K562 (cell line): Measurements from ENCODE around the gene PITPNC1. TPM values are rescaled to one million over a fixed set of nuclear protein-coding genes. Genes with fewer than 3 reads are reported as not detected.

Source experiments
- ATAC-seq: fragments of 200-7000 bp; cut with Tn5 transposase; 3 replicates; pipeline ENCODE4 v1.9.1; 2020; ENCODE audit warnings: moderate library complexity
- BruUV-seq: library from RNA; stranded (reverse); fragments of 400-500 nt; replicated peaks from 2 replicates; lab custom pipeline; 2021; lab: Mats Ljungman, UMichigan
- CTCF ChIA-PET: fragments of 300-600 bp; formaldehyde crosslinking; extraction: SDS; loops from one replicate; lab custom pipeline; 2021; ENCODE audit warnings: low intra/inter-chr PET ratio; lab: Yijun Ruan, JAX
- POLR2A ChIA-PET: fragments of 300-600, 350-650 bp; sonication (Branson Sonifier 250); formaldehyde crosslinking; extraction: SDS; loops from one replicate; lab custom pipeline; 2021; ENCODE audit warnings: antibody characterized with exemption, inconsistent platforms; lab: Yijun Ruan, JAX
- DNase-seq, 4 experiments: peaks; one replicate each; pipeline versions ENCODE4 v3.0.0 to v3.0.0-alpha.2; 2011 to 2018; ENCODE audit warnings: low spot score in 3 of 4, mixed read lengths in 3 of 4; ENCODE audit errors: extremely low read depth in 1 of 4
- FAIRE-seq: peaks from 2 replicates; lab custom pipeline; 2011; peaks lifted over from hg19 to GRCh38; lab: Jason Lieb, UNC
- H2AFZ ChIP-seq: 2 replicates; pipeline ENCODE4 v1.6.0; 2011; ENCODE audit warnings: low read depth, low read length, control low read depth, inconsistent platforms
- H3K27ac ChIP-seq: fragments of 200-600 bp; 3 replicates; pipeline ENCODE4 v1.8.0; 2011; ENCODE audit warnings: low read depth, mild to moderate bottlenecking, control low read depth, inconsistent platforms, low read length, moderate library complexity, mixed read lengths; ENCODE audit errors: extremely low read depth
- H3K27me3 ChIP-seq, 2 experiments: fragments of 300-600 bp in 1 of 2; 2 replicates in 1 of 2; 3 replicates in 1 of 2; pipeline versions ENCODE4 v1.6.0 to v1.8.0; 2011; ENCODE audit warnings: inconsistent platforms in 2 of 2, low read length in 2 of 2, mild to moderate bottlenecking in 1 of 2, mixed read lengths in 1 of 2, moderate library complexity in 1 of 2; ENCODE audit not compliant: control insufficient read depth in 2 of 2, insufficient read depth in 2 of 2
- H3K36me3 ChIP-seq: fragments of 300-600 bp; 3 replicates; pipeline ENCODE4 v1.8.0; 2011; ENCODE audit warnings: mild to moderate bottlenecking, low read length, inconsistent platforms; ENCODE audit not compliant: control insufficient read depth, insufficient read depth
- H3K4me1 ChIP-seq, 2 experiments: fragments of 200-600 bp in 1 of 2; replicated peaks in 1 of 2; 2 replicates in 1 of 2; 3 replicates in 1 of 2; pipeline versions ENCODE4 v1.5.1 to v1.8.0; 2011; ENCODE audit warnings: inconsistent platforms in 2 of 2, low read length in 2 of 2, mild to moderate bottlenecking in 1 of 2, mixed read lengths in 1 of 2, moderate library complexity in 1 of 2; ENCODE audit not compliant: control insufficient read depth in 2 of 2, insufficient read depth in 2 of 2
- H3K4me2 ChIP-seq: 2 replicates; pipeline ENCODE4 v1.6.1; 2011; ENCODE audit warnings: low read length, control low read depth, inconsistent platforms, mixed read lengths; ENCODE audit not compliant: insufficient read depth
- H3K4me3 ChIP-seq: fragments of 200-600 bp; sonication (generic), shearing (Covaris generic); 2 replicates; pipeline ENCODE4 v1.5.1; 2016; ENCODE audit warnings: control low read depth, inconsistent platforms
- H3K79me2 ChIP-seq: fragments of 200-600 bp; 3 replicates; pipeline ENCODE4 v1.8.0; 2011; ENCODE audit warnings: low read length, inconsistent platforms; ENCODE audit not compliant: control insufficient read depth, insufficient read depth
- H3K9ac ChIP-seq, 2 experiments: 2 replicates each; pipeline versions ENCODE4 v1.6.0 to v1.6.1; 2011; ENCODE audit warnings: low read depth in 2 of 2, low read length in 2 of 2, control low read depth in 1 of 2, inconsistent platforms in 1 of 2, mild to moderate bottlenecking in 1 of 2, mixed read lengths in 1 of 2; ENCODE audit not compliant: insufficient read depth in 1 of 2
- H3K9me1 ChIP-seq: one replicate; pipeline ENCODE4 v1.6.0; 2011; ENCODE audit warnings: inconsistent platforms, mild to moderate bottlenecking, low read length, moderate library complexity; ENCODE audit not compliant: control insufficient read depth, insufficient read depth
- H3K9me3 ChIP-seq: replicated peaks from 2 replicates; pipeline ENCODE4 v1.5.1; 2011; ENCODE audit warnings: low read depth, low read length, inconsistent platforms; ENCODE audit not compliant: control insufficient read depth, insufficient read depth
- H4K20me1 ChIP-seq: replicated peaks from 2 replicates; pipeline ENCODE4 v1.6.1; 2011; ENCODE audit warnings: low read length, inconsistent platforms, mixed read lengths; ENCODE audit not compliant: control insufficient read depth, insufficient read depth
- ARID4B ChIP-seq: sonication (generic); formaldehyde crosslinking; IDR thresholded peaks from 2 replicates; pipeline ENCODE4 v1.8.0; 2022; ENCODE audit warnings: mild to moderate bottlenecking, missing genetic modification reagents
- CBFA2T3 ChIP-seq: fragments of 450-650 bp; IDR thresholded peaks from 2 replicates; pipeline ENCODE4 v1.6.1; 2017
- CCAR2 ChIP-seq: fragments of 200-400 bp; formaldehyde crosslinking; IDR thresholded peaks from 2 replicates; pipeline ENCODE4 v1.6.1; 2017; ENCODE audit warnings: mild to moderate bottlenecking, low read depth, low read length
- HCFC1 ChIP-seq: IDR thresholded peaks from 2 replicates; pipeline ENCODE4 v1.6.1; 2012; ENCODE audit warnings: low read depth, low read length, improper control_type of control experiment
- KDM5B ChIP-seq: fragments of 200-600 bp; sonication (generic); IDR thresholded peaks from 2 replicates; pipeline ENCODE4 v1.6.1; 2012; ENCODE audit warnings: low read depth, mild to moderate bottlenecking, moderate library complexity, low read length, control low read depth, inconsistent platforms; ENCODE audit not compliant: insufficient replicate concordance
- L3MBTL2 ChIP-seq: fragments of 450-650 bp; IDR thresholded peaks from 2 replicates; pipeline ENCODE4 v1.6.1; 2016; ENCODE audit warnings: mild to moderate bottlenecking, moderate library complexity
- MAZ ChIP-seq, 2 experiments: fragments of 450-650 bp in 1 of 2; sonication (generic) in 1 of 2; formaldehyde crosslinking; IDR thresholded peaks in 1 of 2; conservative IDR thresholded peaks in 1 of 2; 2 replicates each; pipeline versions ENCODE4 v1.4.0 to v1.5.0; 2020; ENCODE audit warnings: mild to moderate bottlenecking in 1 of 2, missing genetic modification reagents in 1 of 2
- NFRKB ChIP-seq: fragments of 450-650 bp; IDR thresholded peaks from 2 replicates; pipeline ENCODE4 v1.6.1; 2016; ENCODE audit warnings: low read depth
- NR2C2 ChIP-seq, 2 experiments: fragments of 200-800 bp in 1 of 2; sonication (Bioruptor generic) in 1 of 2; sonication (generic) in 1 of 2; formaldehyde crosslinking in 1 of 2; IDR thresholded peaks; 2 replicates each; pipeline versions ENCODE4 v1.6.1 to v1.8.0; 2016 to 2022; ENCODE audit warnings: mild to moderate bottlenecking in 1 of 2, missing compliant biosample characterization in 1 of 2, missing genetic modification characterization in 1 of 2, missing genetic modification reagents in 1 of 2
- USF2 ChIP-seq: sonication (generic); formaldehyde crosslinking; IDR thresholded peaks from 2 replicates; pipeline ENCODE4 v1.5.0; 2020; ENCODE audit warnings: missing genetic modification reagents
- ZBTB7A ChIP-seq: IDR thresholded peaks from 2 replicates; pipeline ENCODE4 v1.6.1; 2011; ENCODE audit warnings: low read depth, mild to moderate bottlenecking, low read length, moderate library complexity, borderline replicate concordance; ENCODE audit not compliant: control insufficient read depth
- ZKSCAN3 ChIP-seq: fragments of 250-450 bp; sonication (Bioruptor Pico); IDR thresholded peaks from 2 replicates; pipeline ENCODE4 v1.4.0; 2020
- ZNF12 ChIP-seq: sonication (generic); formaldehyde crosslinking; IDR thresholded peaks from 2 replicates; pipeline ENCODE4 v1.4.0; 2020; ENCODE audit warnings: mild to moderate bottlenecking, missing genetic modification reagents
- ZNF212 ChIP-seq: fragments of 450-650 bp; formaldehyde crosslinking; IDR thresholded peaks from 2 replicates; pipeline ENCODE4 v1.4.0; 2020; ENCODE audit warnings: mild to moderate bottlenecking
- ZNF274 ChIP-seq: IDR thresholded peaks from 2 replicates; pipeline ENCODE4 v1.6.1; 2011; ENCODE audit warnings: low read depth, mild to moderate bottlenecking, low read length, moderate library complexity, borderline replicate concordance
- WGBS: fragments of 100-300 bp; shearing (Covaris generic); methylation state at CpG from one replicate; pipeline ENCODE4 v1.1.6; 2016; ENCODE audit warnings: low coverage, mixed read lengths; ENCODE audit not compliant: insufficient coverage; ENCODE audit errors: missing lambda C conversion rate; 5-methylcytosine and 5-hydroxymethylcytosine counted together
- in situ Hi-C: fragments of 300-500 bp; cut with MboI; formaldehyde crosslinking; loops from 4 replicates; pipeline ENCODE4 v1.15.0; 2018; ENCODE audit warnings: inconsistent platforms, mixed read lengths
- intact Hi-C: fragments of 100-400 bp; cut with micrococcal nuclease; formaldehyde crosslinking; loops from 2 replicates; pipeline ENCODE4 v1.14.2; 2022
- polyA plus RNA-seq, 8 experiments: library from polyadenylated mRNA; depleted of rRNA in 4 of 8; stranded (reverse) in 5 of 8; unstranded in 3 of 8; fragments of >200 nt; fragmentation: Nextera tagmentation in 2 of 8; fragmentation: Illumina TruSeq in 1 of 8; extraction: Ambion mirVana in 2 of 8; extraction: Trizol in 1 of 8; gene quantifications; 2 replicates each; pipeline versions ENCODE4 v1.2.1 to v1.2.3, GENCODE V29; 2011 to 2014; ENCODE audit warnings: inconsistent platforms in 1 of 8, missing spikeins in 1 of 8
- total RNA-seq, 7 experiments: library from RNA; depleted of rRNA in 6 of 7; stranded (reverse); fragments of >200 nt in 6 of 7; fragmentation: Illumina TruSeq in 2 of 7; extraction: Trizol in 2 of 7; gene quantifications; 2 replicates each; pipeline versions ENCODE4 v1.2.1 to v1.2.3, GENCODE V29; 2011 to 2021; ENCODE audit warnings: low replicate concordance in 1 of 7

PITPNC1 gene
- total and polyA plus RNA-seq, 9 of the 15 experiments (the other 6 are each of a cell fraction or from before 2014, with no cell fraction given): 0.11 to 1.1 (median 0.65) TPM

DNA sequence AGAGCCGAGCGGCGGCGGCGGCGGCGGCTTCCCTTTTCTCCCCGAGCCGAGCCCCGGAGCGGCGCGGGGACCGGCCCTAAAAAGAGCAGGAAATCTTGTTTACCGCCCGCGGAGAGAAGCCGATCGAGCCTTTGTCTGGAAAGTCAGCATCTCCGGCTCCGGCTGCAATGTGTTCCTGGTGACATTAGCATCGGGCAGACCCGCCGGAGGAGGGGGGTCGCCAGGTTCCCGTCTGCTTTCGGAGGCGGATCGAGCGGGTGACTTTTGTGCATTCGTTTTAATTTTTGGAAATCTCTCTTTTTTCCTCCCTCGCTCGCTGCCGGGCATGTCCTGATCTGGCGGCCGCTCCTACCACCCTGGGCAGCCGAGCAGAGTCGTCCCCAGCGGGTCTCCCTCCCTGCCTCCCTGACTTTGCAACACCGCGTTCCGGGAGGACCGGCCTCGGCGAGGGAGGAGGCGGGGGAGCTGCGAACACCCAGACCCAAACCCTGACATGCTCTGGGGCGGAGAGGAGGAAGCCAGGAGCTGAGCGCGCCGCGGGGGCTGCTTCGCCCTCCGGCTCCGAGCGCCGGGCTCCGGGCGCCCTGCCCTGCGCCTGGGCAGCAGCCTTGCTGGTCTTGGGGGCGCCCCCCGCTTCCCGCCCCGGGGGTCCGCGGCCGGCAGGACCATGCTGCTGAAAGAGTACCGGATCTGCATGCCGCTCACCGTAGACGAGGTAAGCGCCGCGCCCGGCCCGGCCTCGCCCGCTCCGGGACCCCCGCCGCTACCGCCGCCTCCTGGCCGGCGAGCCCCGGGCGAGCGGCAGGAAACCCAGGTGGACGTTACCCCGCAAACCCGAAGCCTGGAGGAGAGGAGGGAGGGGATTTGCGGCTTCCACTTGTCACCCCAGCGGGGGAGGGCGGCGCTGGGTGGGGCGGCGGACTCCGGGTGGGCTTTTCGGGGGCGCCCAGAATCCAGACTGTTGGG lies 690 bp downstream of the PITPNC1 start:
- Histone ChIP-seq H3K9ac (peak overlapping the region; percentile 49 to 92), H4K20me1 (0 out of 2 replicates have a peak, but pooled peaks cover 8% of the 10 kb centered on the region), H3K4me1 (peaks cover 18 to 44% of the 10 kb centered on the region in 2 experiments; a peak in 4 of 5 replicates), H3K4me2 (peak overlapping the region; percentile 84), H3K9me1 (no peaks in the 10 kb centered on the region), H3K36me3 (no peaks in the 10 kb centered on the region), H2AFZ (peak overlapping the region; percentile 79), H3K9me3 (peaks cover 6% of the 10 kb centered on the region; the same call in 1 of the 2 replicates), H3K4me3 (peak overlapping the region; percentile 60), H3K79me2 (no peaks in the 10 kb centered on the region), H3K27me3 (peaks cover 9 to 10% of the 10 kb centered on the region in 2 experiments; a peak in 3 of 5 replicates), H3K27ac (no peak overlapping the region)
- 0% methylated on average over 46 of the region's 100 CpGs for WGBS
- ChIA-PET CTCF (interaction anchor here (0.7 kb wide), 1 partner anchor 661 kb away, joined by 4 read pairs; no protein-coding TSS in a partner anchor), POLR2A (interaction anchor here (0.6 to 1.0 kb wide), 3 partner anchors 19 to 616 kb away, joined by 3 to 5 read pairs (median 4); no protein-coding TSS in a partner anchor)
- no TSS peak for BruUV-seq
- DNase-seq: peak; percentile 47 to 64 (median 60)
- peak; percentile 58 for ATAC-seq
- intact Hi-C loops (loop anchor here (5.0 kb wide), 3 partner anchors 100 to 310 kb away; no protein-coding TSS in a partner anchor), in situ Hi-C loops (loop anchor here (25.0 kb wide), 1 partner anchor 310 kb away; no protein-coding TSS in a partner anchor)
- no peak for FAIRE-seq
- TF ChIP-seq CBFA2T3: no peak
- no peak for TF ChIP-seq ZNF274
- TF ChIP-seq HCFC1: no peak
- TF ChIP-seq ARID4B (CRISPR knock-in tag): 0 out of 2 replicates have a peak, but pooled peaks have one; percentile 6
- TF ChIP-seq MAZ (CRISPR knock-in tag; conservative IDR thresholded peaks at IDR 0.05 in 1 of 2, IDR thresholded peaks at IDR 0.05 in 1 of 2): no peak
- TF ChIP-seq ZKSCAN3: no peak
- no peak for TF ChIP-seq NFRKB
- peak; percentile 87 for TF ChIP-seq ZBTB7A
- TF ChIP-seq L3MBTL2: 0 out of 2 replicates have a peak, but pooled peaks have one; percentile 5
- no peak for TF ChIP-seq USF2 (CRISPR knock-in tag)
- no peak for TF ChIP-seq NR2C2 (CRISPR knock-in tag; IDR thresholded peaks at IDR 0.05)
- no peak for TF ChIP-seq NR2C2 (tag; IDR thresholded peaks at IDR 0.05)
- no peak for TF ChIP-seq CCAR2
- TF ChIP-seq KDM5B: peak; percentile 56
- TF ChIP-seq ZNF12: peak; percentile 48; the same call in 1 of the 2 replicates
- no peak for TF ChIP-seq ZNF212 (CRISPR knock-in tag)
